K562 (cell line): ENCODE data around the gene MCC. TPM values are rescaled to one million over a fixed set of nuclear protein-coding genes. Genes with fewer than 3 reads are reported as not detected.

Experiments used
- ATAC-seq: fragments of 200-7000 bp; cut with Tn5 transposase; 3 replicates; pipeline ENCODE4 v1.9.1; 2020; ENCODE audit warnings: moderate library complexity
- BruUV-seq: library from RNA; stranded (reverse); fragments of 400-500 nt; replicated peaks from 2 replicates; lab custom pipeline; 2021; lab: Mats Ljungman, UMichigan
- CTCF ChIA-PET: fragments of 300-600 bp; formaldehyde crosslinking; extraction: SDS; loops from one replicate; lab custom pipeline; 2021; ENCODE audit warnings: low intra/inter-chr PET ratio; lab: Yijun Ruan, JAX
- POLR2A ChIA-PET: fragments of 300-600, 350-650 bp; sonication (Branson Sonifier 250); formaldehyde crosslinking; extraction: SDS; loops from one replicate; lab custom pipeline; 2021; ENCODE audit warnings: antibody characterized with exemption, inconsistent platforms; lab: Yijun Ruan, JAX
- DNase-seq, 4 experiments: peaks; one replicate each; pipeline versions ENCODE4 v3.0.0 to v3.0.0-alpha.2; 2011 to 2018; ENCODE audit warnings: low spot score in 3 of 4, mixed read lengths in 3 of 4; ENCODE audit errors: extremely low read depth in 1 of 4
- FAIRE-seq: peaks from 2 replicates; lab custom pipeline; 2011; peaks lifted over from hg19 to GRCh38; lab: Jason Lieb, UNC
- H2AFZ ChIP-seq: 2 replicates; pipeline ENCODE4 v1.6.0; 2011; ENCODE audit warnings: low read depth, low read length, control low read depth, inconsistent platforms
- H3K27ac ChIP-seq: fragments of 200-600 bp; 3 replicates; pipeline ENCODE4 v1.8.0; 2011; ENCODE audit warnings: low read depth, mild to moderate bottlenecking, control low read depth, inconsistent platforms, low read length, moderate library complexity, mixed read lengths; ENCODE audit errors: extremely low read depth
- H3K27me3 ChIP-seq, 2 experiments: fragments of 300-600 bp in 1 of 2; 2 replicates in 1 of 2; 3 replicates in 1 of 2; pipeline versions ENCODE4 v1.6.0 to v1.8.0; 2011; ENCODE audit warnings: inconsistent platforms in 2 of 2, low read length in 2 of 2, mild to moderate bottlenecking in 1 of 2, mixed read lengths in 1 of 2, moderate library complexity in 1 of 2; ENCODE audit not compliant: control insufficient read depth in 2 of 2, insufficient read depth in 2 of 2
- H3K36me3 ChIP-seq: fragments of 300-600 bp; 3 replicates; pipeline ENCODE4 v1.8.0; 2011; ENCODE audit warnings: mild to moderate bottlenecking, low read length, inconsistent platforms; ENCODE audit not compliant: control insufficient read depth, insufficient read depth
- H3K4me1 ChIP-seq, 2 experiments: fragments of 200-600 bp in 1 of 2; replicated peaks in 1 of 2; 2 replicates in 1 of 2; 3 replicates in 1 of 2; pipeline versions ENCODE4 v1.5.1 to v1.8.0; 2011; ENCODE audit warnings: inconsistent platforms in 2 of 2, low read length in 2 of 2, mild to moderate bottlenecking in 1 of 2, mixed read lengths in 1 of 2, moderate library complexity in 1 of 2; ENCODE audit not compliant: control insufficient read depth in 2 of 2, insufficient read depth in 2 of 2
- H3K4me2 ChIP-seq: 2 replicates; pipeline ENCODE4 v1.6.1; 2011; ENCODE audit warnings: low read length, control low read depth, inconsistent platforms, mixed read lengths; ENCODE audit not compliant: insufficient read depth
- H3K4me3 ChIP-seq: fragments of 200-600 bp; sonication (generic), shearing (Covaris generic); 2 replicates; pipeline ENCODE4 v1.5.1; 2016; ENCODE audit warnings: control low read depth, inconsistent platforms
- H3K79me2 ChIP-seq: fragments of 200-600 bp; 3 replicates; pipeline ENCODE4 v1.8.0; 2011; ENCODE audit warnings: low read length, inconsistent platforms; ENCODE audit not compliant: control insufficient read depth, insufficient read depth
- H3K9ac ChIP-seq, 2 experiments: 2 replicates each; pipeline versions ENCODE4 v1.6.0 to v1.6.1; 2011; ENCODE audit warnings: low read depth in 2 of 2, low read length in 2 of 2, control low read depth in 1 of 2, inconsistent platforms in 1 of 2, mild to moderate bottlenecking in 1 of 2, mixed read lengths in 1 of 2; ENCODE audit not compliant: insufficient read depth in 1 of 2
- H3K9me1 ChIP-seq: one replicate; pipeline ENCODE4 v1.6.0; 2011; ENCODE audit warnings: inconsistent platforms, mild to moderate bottlenecking, low read length, moderate library complexity; ENCODE audit not compliant: control insufficient read depth, insufficient read depth
- H3K9me3 ChIP-seq: replicated peaks from 2 replicates; pipeline ENCODE4 v1.5.1; 2011; ENCODE audit warnings: low read depth, low read length, inconsistent platforms; ENCODE audit not compliant: control insufficient read depth, insufficient read depth
- H4K20me1 ChIP-seq: replicated peaks from 2 replicates; pipeline ENCODE4 v1.6.1; 2011; ENCODE audit warnings: low read length, inconsistent platforms, mixed read lengths; ENCODE audit not compliant: control insufficient read depth, insufficient read depth
- FOXM1 ChIP-seq, 2 experiments: fragments of 450-650 bp in 1 of 2; sonication (generic) in 1 of 2; formaldehyde crosslinking in 1 of 2; IDR thresholded peaks; 2 replicates each; pipeline versions ENCODE4 v1.6.1 to v1.9.0; 2017 to 2022; ENCODE audit warnings: low read depth in 2 of 2, mild to moderate bottlenecking in 2 of 2, missing genetic modification reagents in 1 of 2, moderate library complexity in 1 of 2
- IRF9 ChIP-seq: fragments of 450-650 bp; IDR thresholded peaks from 2 replicates; pipeline ENCODE4 v1.6.1; 2016; ENCODE audit warnings: missing biosample characterization, missing genetic modification characterization
- MAX ChIP-seq: sonication (generic); formaldehyde crosslinking; IDR thresholded peaks from 2 replicates; pipeline ENCODE4 v1.9.0; 2022; ENCODE audit warnings: mild to moderate bottlenecking, missing genetic modification reagents
- MCM3 ChIP-seq: fragments of 450-650 bp; IDR thresholded peaks from 2 replicates; pipeline ENCODE4 v1.6.1; 2016
- MXI1 ChIP-seq: IDR thresholded peaks from 2 replicates; pipeline ENCODE4 v1.6.1; 2011; ENCODE audit warnings: low read depth, mild to moderate bottlenecking, improper control_type of control experiment, low read length
- NEUROD1 ChIP-seq: fragments of 150-350 bp; IDR thresholded peaks from 2 replicates; pipeline ENCODE4 v1.6.1; 2014; ENCODE audit warnings: borderline replicate concordance, low read length, low read depth; ENCODE audit not compliant: partially characterized antibody
- RHOXF2B ChIP-seq: fragments of 250-450 bp; sonication (Bioruptor Pico); conservative IDR thresholded peaks from 2 replicates; pipeline ENCODE4 v1.5.1; 2021
- STAG1 ChIP-seq: sonication (generic); formaldehyde crosslinking; IDR thresholded peaks from 2 replicates; pipeline ENCODE4 v1.5.0; 2020; ENCODE audit warnings: missing genetic modification reagents, borderline replicate concordance
- U2AF2 ChIP-seq: fragments of 200-400 bp; formaldehyde crosslinking; optimal IDR thresholded peaks from 2 replicates; pipeline ENCODE3; 2017; ENCODE audit warnings: low read depth, mild to moderate bottlenecking, low read length
- ZNF324 ChIP-seq: fragments of 250-450 bp; sonication (Bioruptor Pico); IDR thresholded peaks from 2 replicates; pipeline ENCODE4 v1.4.0; 2020; ENCODE audit warnings: mild to moderate bottlenecking
- WGBS: fragments of 100-300 bp; shearing (Covaris generic); methylation state at CpG from one replicate; pipeline ENCODE4 v1.1.6; 2016; ENCODE audit warnings: low coverage, mixed read lengths; ENCODE audit not compliant: insufficient coverage; ENCODE audit errors: missing lambda C conversion rate; 5-methylcytosine and 5-hydroxymethylcytosine counted together
- in situ Hi-C: fragments of 300-500 bp; cut with MboI; formaldehyde crosslinking; loops from 4 replicates; pipeline ENCODE4 v1.15.0; 2018; ENCODE audit warnings: inconsistent platforms, mixed read lengths
- intact Hi-C: fragments of 100-400 bp; cut with micrococcal nuclease; formaldehyde crosslinking; loops from 2 replicates; pipeline ENCODE4 v1.14.2; 2022
- polyA plus RNA-seq, 8 experiments: library from polyadenylated mRNA; depleted of rRNA in 4 of 8; stranded (reverse) in 5 of 8; unstranded in 3 of 8; fragments of >200 nt; fragmentation: Nextera tagmentation in 2 of 8; fragmentation: Illumina TruSeq in 1 of 8; extraction: Ambion mirVana in 2 of 8; extraction: Trizol in 1 of 8; gene quantifications; 2 replicates each; pipeline versions ENCODE4 v1.2.1 to v1.2.3, GENCODE V29; 2011 to 2014; ENCODE audit warnings: inconsistent platforms in 1 of 8, missing spikeins in 1 of 8
- total RNA-seq, 7 experiments: library from RNA; depleted of rRNA in 6 of 7; stranded (reverse); fragments of >200 nt in 6 of 7; fragmentation: Illumina TruSeq in 2 of 7; extraction: Trizol in 2 of 7; gene quantifications; 2 replicates each; pipeline versions ENCODE4 v1.2.1 to v1.2.3, GENCODE V29; 2011 to 2021; ENCODE audit warnings: low replicate concordance in 1 of 7

MCC gene
- total and polyA plus RNA-seq, 9 of the 15 experiments (the other 6 are each of a cell fraction or from before 2014, with no cell fraction given), result 0.04 to 0.24 (median 0.06) TPM; not detected in 1

GRCh38 chr5:113245427-113246225 lies 242.6 kb downstream of the MCC start (continued):
- TF ChIP-seq IRF9, result no peak

- BruUV-seq, result no TSS peak
- no peaks in the 10 kb centered on the region for H3K4me1 ChIP-seq
- H3K4me2 ChIP-seq, result no peak overlapping the region
- ChIA-PET POLR2A (no interaction called here), CTCF (no interaction called here)
- ATAC-seq (no peak), FAIRE-seq (no peak), DNase-seq (no peak)
- H3K79me2 ChIP-seq, result no peaks in the 10 kb centered on the region
- intact Hi-C loops, result no loop called here
- no peaks in the 10 kb centered on the region for H3K9me1 ChIP-seq
- under 1% methylated on average over 9 of the region's 9 CpGs for WGBS
- no peak overlapping the region for H3K9ac ChIP-seq
- no peak overlapping the region for H3K4me3 ChIP-seq
- H3K9me3 ChIP-seq, result no peaks in the 10 kb centered on the region
- H3K27ac ChIP-seq, result no peak overlapping the region
- TF ChIP-seq MAX, result no peak
- no peak for TF ChIP-seq MCM3
- TF ChIP-seq ZNF324 (CRISPR knock-in tag), result no peak
- TF ChIP-seq STAG1 (CRISPR knock-in tag), result no peak
- TF ChIP-seq RHOXF2B (CRISPR knock-in tag), result no peak
- TF ChIP-seq FOXM1 (IDR thresholded peaks at IDR 0.05; ENCODE audit: low read depth), result no peak
- TF ChIP-seq FOXM1 (CRISPR knock-in tag; IDR thresholded peaks at IDR 0.05; ENCODE audit: low read depth), result no peak
- TF ChIP-seq NEUROD1, result no peak
- TF ChIP-seq MXI1, result no peak
- TF ChIP-seq U2AF2, result no peak
- H4K20me1 ChIP-seq, result no peaks in the 10 kb centered on the region
- no peaks in the 10 kb centered on the region; a peak in 1 of 5 replicates for H3K27me3 ChIP-seq
- in situ Hi-C loops, result no loop called here
- H3K36me3 ChIP-seq, result no peaks in the 10 kb centered on the region
- H2AFZ ChIP-seq, result no peak overlapping the region
Observed at GRCh38 chr5:113244966-113245365, 243.3 kb downstream of the MCC start.
